ENCODE results near the gene PRKAR1B.

Gene PRKAR1B

GRCh38 chr7:628826-629225 lies 98.3 kb downstream of the PRKAR1B start:
- no peak overlapping the region for H3K27ac ChIP-seq (ENCODE audit: extremely low read depth, low read depth, low read length)
- H3K36me3 ChIP-seq (ENCODE audit: control insufficient read depth in 2 of 2, insufficient read depth in 1 of 2, low read length in 2 of 2): no peaks in the 10 kb centered on the region
- no peak overlapping the region for H3K4me3 ChIP-seq (ENCODE audit: low read depth, low read length)
- ChIA-PET POLR2A (no interaction called here), CTCF (no interaction called here)
- no peak for TF ChIP-seq ZSCAN23 (tag by site-specific recombination; IDR thresholded peaks at IDR 0.05)
- TF ChIP-seq ZNF174 (tag by site-specific recombination; IDR thresholded peaks at IDR 0.05): no peak
- no peak for TF ChIP-seq ZNF202 (tag by site-specific recombination; IDR thresholded peaks at IDR 0.05; ENCODE audit: borderline replicate concordance)
- TF ChIP-seq PBX3 (CRISPR knock-in tag; IDR thresholded peaks at IDR 0.05): no peak
- TF ChIP-seq ZNF707 (tag by site-specific recombination; IDR thresholded peaks at IDR 0.05): no peak
- no peak for TF ChIP-seq ZNF19 (tag by site-specific recombination; IDR thresholded peaks at IDR 0.05; ENCODE audit: low read depth)
- TF ChIP-seq ZNF354C (tag by site-specific recombination; IDR thresholded peaks at IDR 0.05; ENCODE audit: borderline replicate concordance, low read depth): no peak
- no peak for TF ChIP-seq ZNF785 (tag by site-specific recombination; IDR thresholded peaks at IDR 0.05)
- no peak for TF ChIP-seq ELK4 (IDR thresholded peaks at IDR 0.05; ENCODE audit: borderline replicate concordance, low read depth, low read length)
- no peak for TF ChIP-seq ZNF843 (tag by site-specific recombination; IDR thresholded peaks at IDR 0.05)
- TF ChIP-seq ZBTB1 (tag by site-specific recombination; IDR thresholded peaks at IDR 0.05): no peak
- TF ChIP-seq ZNF621 (tag by site-specific recombination; IDR thresholded peaks at IDR 0.05): no peak
- TF ChIP-seq BCL11B (tag by site-specific recombination; IDR thresholded peaks at IDR 0.05; ENCODE audit: low read depth): no peak
- no peak for TF ChIP-seq ZNF324 (tag by site-specific recombination; IDR thresholded peaks at IDR 0.05)
- TF ChIP-seq BCL6B (tag by site-specific recombination; IDR thresholded peaks at IDR 0.05): no peak
- no peak for TF ChIP-seq ZNF677 (tag by site-specific recombination; IDR thresholded peaks at IDR 0.05)
- no peak for TF ChIP-seq SP3 (tag by site-specific recombination; IDR thresholded peaks at IDR 0.05)
- no peak for TF ChIP-seq ZNF394 (tag by site-specific recombination; IDR thresholded peaks at IDR 0.05; ENCODE audit: borderline replicate concordance)
- TF ChIP-seq ZNF560 (tag by site-specific recombination; IDR thresholded peaks at IDR 0.05; ENCODE audit: borderline replicate concordance): no peak
- no peaks in the 10 kb centered on the region for H3K4me1 ChIP-seq (ENCODE audit: control insufficient read depth, insufficient read depth, low read length)
- H3K9me3 ChIP-seq (ENCODE audit: control insufficient read depth, insufficient read depth, low read depth, low read length): no peaks in the 10 kb centered on the region; the same call in 1 of the 2 replicates

GRCh38 chr7:628402-628763 lies 98.7 kb downstream of the PRKAR1B start:
- ChIA-PET CTCF (no interaction called here), POLR2A (no interaction called here)
- Histone ChIP-seq H3K4me1 (ENCODE audit: control insufficient read depth, insufficient read depth, low read length) (no peaks in the 10 kb centered on the region), H3K9me3 (ENCODE audit: control insufficient read depth, insufficient read depth, low read depth, low read length) (no peaks in the 10 kb centered on the region; the same call in 1 of the 2 replicates), H3K36me3 (ENCODE audit: control insufficient read depth in 2 of 2, insufficient read depth in 1 of 2, low read length in 2 of 2) (no peaks in the 10 kb centered on the region), H3K4me3 (ENCODE audit: low read depth, low read length) (no peak overlapping the region), H3K27ac (ENCODE audit: extremely low read depth, low read depth, low read length) (no peak overlapping the region)
- TF ChIP-seq ZBTB8A (tag by site-specific recombination; IDR thresholded peaks at IDR 0.05): no peak
- TF ChIP-seq GLI4 (tag by site-specific recombination; IDR thresholded peaks at IDR 0.05): no peak
- no peak for TF ChIP-seq ZNF341 (tag by site-specific recombination; IDR thresholded peaks at IDR 0.05; ENCODE audit: low read depth)
- TF ChIP-seq ZNF654 (tag by site-specific recombination; IDR thresholded peaks at IDR 0.05; ENCODE audit: low read depth): no peak
- no peak for TF ChIP-seq ZNF596 (tag by site-specific recombination; IDR thresholded peaks at IDR 0.05)
- TF ChIP-seq ZBTB48 (tag by site-specific recombination; IDR thresholded peaks at IDR 0.05): no peak
- no peak for TF ChIP-seq ZNF214 (tag by site-specific recombination; IDR thresholded peaks at IDR 0.05; ENCODE audit: borderline replicate concordance)
- no peak for TF ChIP-seq ZNF514 (tag by site-specific recombination; IDR thresholded peaks at IDR 0.05)
- no peak for TF ChIP-seq MEIS1 (CRISPR knock-in tag; IDR thresholded peaks at IDR 0.05; ENCODE audit: borderline replicate concordance)
- TF ChIP-seq ZNF658 (tag by site-specific recombination; IDR thresholded peaks at IDR 0.05): no peak
- no peak for TF ChIP-seq ZNF837 (tag by site-specific recombination; IDR thresholded peaks at IDR 0.05)
- no peak for TF ChIP-seq PRDM6 (tag by site-specific recombination; IDR thresholded peaks at IDR 0.05)
